ENCODE measurements around the gene NADK2.

Gene NADK2

DNA sequence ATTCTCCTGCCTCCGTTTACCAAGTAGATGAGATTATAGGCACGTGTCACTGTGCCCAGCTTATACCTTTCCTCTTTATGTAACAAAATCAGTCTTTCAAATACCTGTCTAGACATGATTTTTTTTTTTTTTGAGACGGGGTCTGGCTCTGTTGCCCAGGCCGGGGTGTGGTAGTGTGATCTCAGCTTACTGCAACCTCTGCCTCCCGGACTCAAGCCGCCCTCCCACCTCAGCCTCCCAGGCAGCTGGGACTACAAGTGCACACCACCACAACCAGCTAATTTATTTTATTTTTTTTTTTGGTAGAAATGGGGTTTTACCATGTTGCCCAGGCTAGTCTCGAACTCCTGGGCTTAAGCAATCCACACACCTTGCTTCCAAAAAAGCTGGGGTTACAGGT is 13.2 kb downstream of the NADK2 start:
- TF ChIP-seq, protein P1, sequence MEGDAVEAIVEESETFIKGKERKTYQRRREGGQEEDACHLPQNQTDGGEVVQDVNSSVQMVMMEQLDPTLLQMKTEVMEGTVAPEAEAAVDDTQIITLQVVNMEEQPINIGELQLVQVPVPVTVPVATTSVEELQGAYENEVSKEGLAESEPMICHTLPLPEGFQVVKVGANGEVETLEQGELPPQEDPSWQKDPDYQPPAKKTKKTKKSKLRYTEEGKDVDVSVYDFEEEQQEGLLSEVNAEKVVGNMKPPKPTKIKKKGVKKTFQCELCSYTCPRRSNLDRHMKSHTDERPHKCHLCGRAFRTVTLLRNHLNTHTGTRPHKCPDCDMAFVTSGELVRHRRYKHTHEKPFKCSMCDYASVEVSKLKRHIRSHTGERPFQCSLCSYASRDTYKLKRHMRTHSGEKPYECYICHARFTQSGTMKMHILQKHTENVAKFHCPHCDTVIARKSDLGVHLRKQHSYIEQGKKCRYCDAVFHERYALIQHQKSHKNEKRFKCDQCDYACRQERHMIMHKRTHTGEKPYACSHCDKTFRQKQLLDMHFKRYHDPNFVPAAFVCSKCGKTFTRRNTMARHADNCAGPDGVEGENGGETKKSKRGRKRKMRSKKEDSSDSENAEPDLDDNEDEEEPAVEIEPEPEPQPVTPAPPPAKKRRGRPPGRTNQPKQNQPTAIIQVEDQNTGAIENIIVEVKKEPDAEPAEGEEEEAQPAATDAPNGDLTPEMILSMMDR (IDR thresholded peaks at IDR 0.05; ENCODE audit: low read depth, low read length, missing control alignments): no peak
- no peak for DNase-seq
- in situ Hi-C loops (cut with HindIII; ENCODE audit: low pct_ligation_motif_present, low sequenced_read_pairs): no loop called here
- H3K4me3 ChIP-seq (ENCODE audit: low read depth, low read length): no peak overlapping the region
- H3K27ac ChIP-seq: no peak overlapping the region
- H3K36me3 ChIP-seq (replicated peaks): peaks cover 8% of the 10 kb centered on the region
- no peaks in the 10 kb centered on the region for H3K27me3 ChIP-seq (replicated peaks)

DNA sequence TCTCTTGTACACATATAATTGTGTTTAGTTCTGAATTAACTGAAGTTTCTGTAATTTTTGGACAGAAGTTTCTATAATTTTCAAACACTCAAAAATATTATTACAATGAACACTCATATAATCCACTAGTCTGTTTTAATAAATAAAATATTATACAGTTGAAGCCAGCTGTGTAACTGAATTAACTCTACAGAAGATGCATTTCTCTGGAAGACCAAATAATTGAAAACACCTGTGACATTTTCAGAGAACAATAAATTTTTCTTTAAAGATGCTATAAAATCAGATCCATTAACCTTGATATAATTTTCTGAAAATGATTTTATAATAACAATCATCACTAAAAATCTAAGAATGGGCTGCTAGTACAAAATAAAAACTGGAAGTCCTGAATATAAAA is 14.7 kb downstream of the NADK2 start:
- Histone ChIP-seq H3K4me3 (ENCODE audit: low read depth, low read length) (no peak overlapping the region), H3K36me3 (replicated peaks) (peaks cover 8% of the 10 kb centered on the region), H3K27me3 (replicated peaks) (no peaks in the 10 kb centered on the region), H3K27ac (no peak overlapping the region)
- DNase-seq: no peak
- in situ Hi-C loops (cut with HindIII; ENCODE audit: low pct_ligation_motif_present, low sequenced_read_pairs): no loop called here
- TF ChIP-seq, protein P1 (IDR thresholded peaks at IDR 0.05; ENCODE audit: low read depth, low read length, missing control alignments): no peak

- Histone ChIP-seq H3K36me3 (replicated peaks) (peaks cover 8% of the 10 kb centered on the region), H3K4me3 (ENCODE audit: low read depth, low read length) (no peak overlapping the region), H3K27ac (no peak overlapping the region), H3K27me3 (replicated peaks) (no peaks in the 10 kb centered on the region)
- in situ Hi-C loops (cut with HindIII; ENCODE audit: low pct_ligation_motif_present, low sequenced_read_pairs): no loop called here
- TF ChIP-seq, protein P1 (IDR thresholded peaks at IDR 0.05; ENCODE audit: low read depth, low read length, missing control alignments): no peak
- no peak for DNase-seq
Measured at GRCh38 chr5:36222620-36223019, 19.1 kb downstream of the NADK2 start.

DNA sequence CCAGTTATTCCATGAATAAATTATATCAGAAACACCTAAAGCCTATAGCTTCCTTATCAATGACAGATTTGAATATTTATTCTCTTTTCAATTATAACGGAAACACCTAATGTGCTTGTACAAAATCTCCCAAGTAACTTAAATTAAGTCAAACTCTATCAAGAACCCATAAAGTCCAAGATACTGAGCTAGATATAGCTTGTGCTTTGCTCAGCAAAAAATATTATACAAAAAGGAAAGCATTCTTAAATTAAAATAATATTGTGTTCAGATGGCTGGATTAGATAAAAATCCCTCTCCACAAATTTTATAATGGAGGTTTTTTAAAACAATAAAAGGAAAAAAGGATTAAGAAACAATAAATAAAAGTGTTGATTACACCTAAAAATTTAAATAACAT is 23.7 kb downstream of the NADK2 start:
- Histone ChIP-seq H3K36me3 (replicated peaks) (no peaks in the 10 kb centered on the region), H3K4me3 (ENCODE audit: low read depth, low read length) (no peak overlapping the region), H3K27me3 (replicated peaks) (no peaks in the 10 kb centered on the region), H3K27ac (no peak overlapping the region)
- in situ Hi-C loops (cut with HindIII; ENCODE audit: low pct_ligation_motif_present, low sequenced_read_pairs): no loop called here
- TF ChIP-seq, protein P1 (IDR thresholded peaks at IDR 0.05; ENCODE audit: low read depth, low read length, missing control alignments): no peak
- no peak for DNase-seq

DNA sequence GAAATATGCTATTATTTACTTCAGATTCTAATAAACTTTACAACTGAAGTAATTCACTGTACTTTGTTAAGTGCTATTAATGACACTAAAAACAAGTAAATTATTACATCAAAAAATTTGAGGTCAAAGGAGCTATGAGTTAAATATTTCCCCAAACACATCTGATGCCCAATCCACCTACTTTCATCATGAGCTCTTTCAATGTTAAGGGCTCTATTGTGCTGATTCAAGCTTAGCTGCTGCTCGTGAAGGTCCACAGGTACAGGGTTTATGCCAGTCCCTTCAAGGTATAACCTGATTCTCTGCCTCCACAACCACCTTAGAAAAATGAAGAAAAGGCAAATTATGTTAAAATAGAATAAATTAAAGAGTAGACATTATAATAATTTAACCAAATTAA is 24.2 kb downstream of the NADK2 start:
- TF ChIP-seq, protein P1 (IDR thresholded peaks at IDR 0.05; ENCODE audit: low read depth, low read length, missing control alignments): no peak
- no peak overlapping the region for H3K27ac ChIP-seq
- in situ Hi-C loops (cut with HindIII; ENCODE audit: low pct_ligation_motif_present, low sequenced_read_pairs): no loop called here
- H3K4me3 ChIP-seq (ENCODE audit: low read depth, low read length): no peak overlapping the region
- no peak for DNase-seq
- no peaks in the 10 kb centered on the region for H3K36me3 ChIP-seq (replicated peaks)
- no peaks in the 10 kb centered on the region for H3K27me3 ChIP-seq (replicated peaks)

- Histone ChIP-seq H3K27me3 (replicated peaks) (no peaks in the 10 kb centered on the region), H3K36me3 (replicated peaks) (no peaks in the 10 kb centered on the region), H3K27ac (peak overlapping the region; percentile 46), H3K4me3 (ENCODE audit: low read depth, low read length) (no peak overlapping the region)
- DNase-seq: no peak
- TF ChIP-seq, protein P1 (IDR thresholded peaks at IDR 0.05; ENCODE audit: low read depth, low read length, missing control alignments): no peak
- in situ Hi-C loops (cut with HindIII; ENCODE audit: low pct_ligation_motif_present, low sequenced_read_pairs): no loop called here
Measured at GRCh38 chr5:36215910-36216309, 25.8 kb downstream of the NADK2 start.

Measured in brain microvascular endothelial cell (primary cell).